ENCODE results near the gene CAP1. TPM values are rescaled to one million over a fixed set of nuclear protein-coding genes. Genes with fewer than 3 reads are reported as not detected.

The CAP1 gene
- total and polyA plus RNA-seq, 9 of the 15 experiments (the other 6 are each of a cell fraction or from before 2014, with no cell fraction given), result 230 to 658 (median 281) TPM

GRCh38 chr1:40057310-40058030 is 16.9 kb downstream of the CAP1 start (continued):
- TF ChIP-seq CEBPZ (IDR thresholded peaks at IDR 0.05; ENCODE audit: borderline replicate concordance, low read depth, low read length), result no peak
- 0 out of 2 replicates have a peak, but pooled peaks have one; percentile 36 for TF ChIP-seq ARID4B (CRISPR knock-in tag; IDR thresholded peaks at IDR 0.05)
- peak; percentile 73 for TF ChIP-seq HMGN3 (IDR thresholded peaks at IDR 0.05; ENCODE audit: borderline replicate concordance, extremely low read depth, insufficient read length, low read depth, low read length)
- TF ChIP-seq NFYB (IDR thresholded peaks at IDR 0.05; ENCODE audit: extremely low read depth, insufficient read length), result no peak
- no peak for TF ChIP-seq NR2C2 (CRISPR knock-in tag; IDR thresholded peaks at IDR 0.05)
- peak; percentile 54 for TF ChIP-seq NR2C2 (tag; IDR thresholded peaks at IDR 0.05)
- TF ChIP-seq HNRNPL (IDR thresholded peaks at IDR 0.05; ENCODE audit: low read depth, low read length), result no peak
- TF ChIP-seq ASH1L (IDR thresholded peaks at IDR 0.05; ENCODE audit: borderline replicate concordance, low read depth, partially characterized antibody), result no peak
- TF ChIP-seq SLC30A9 (CRISPR knock-in tag; IDR thresholded peaks at IDR 0.05), result no peak
- no peak for TF ChIP-seq THRB (CRISPR knock-in tag; conservative IDR thresholded peaks at IDR 0.05)
- peak; percentile 100 for TF ChIP-seq CHAMP1 (IDR thresholded peaks at IDR 0.05)
- TF ChIP-seq HLTF (IDR thresholded peaks at IDR 0.05), result no peak
